SK-N-SH (cell line): ENCODE measurements around the gene SPSB4.

Source experiments
- GABPA ChIP-seq: IDR thresholded peaks from 2 replicates; pipeline ENCODE4 v1.4.0; 2012; ENCODE audit warnings: low read depth, mild to moderate bottlenecking
- NRF1 ChIP-seq: IDR thresholded peaks from 2 replicates; pipeline ENCODE4 v1.6.1; 2012; ENCODE audit warnings: low read depth, mild to moderate bottlenecking, low read length
- RCOR1 ChIP-seq: fragments of 150-350 bp; IDR thresholded peaks from 2 replicates; pipeline ENCODE4 v1.6.1; 2017; ENCODE audit warnings: antibody characterized with exemption, low read length
- TF ChIP-seq, protein P1 (sequence below): fragments of 200-600 bp; sonication (generic); IDR thresholded peaks from 2 replicates; pipeline ENCODE4 v1.6.1; 2017; ENCODE audit warnings: antibody characterized with exemption, mild to moderate bottlenecking, moderate library complexity
- TF ChIP-seq, protein P2 (sequence below): IDR thresholded peaks from 2 replicates; pipeline ENCODE4 v1.6.1; 2012; ENCODE audit warnings: mild to moderate bottlenecking, low read depth, low read length, moderate library complexity
- TF ChIP-seq, protein P3 (sequence below): fragments of 150-350 bp; IDR thresholded peaks from 2 replicates; pipeline ENCODE4 v1.6.1; 2016; ENCODE audit warnings: mild to moderate bottlenecking, low read depth, low read length

DNA sequence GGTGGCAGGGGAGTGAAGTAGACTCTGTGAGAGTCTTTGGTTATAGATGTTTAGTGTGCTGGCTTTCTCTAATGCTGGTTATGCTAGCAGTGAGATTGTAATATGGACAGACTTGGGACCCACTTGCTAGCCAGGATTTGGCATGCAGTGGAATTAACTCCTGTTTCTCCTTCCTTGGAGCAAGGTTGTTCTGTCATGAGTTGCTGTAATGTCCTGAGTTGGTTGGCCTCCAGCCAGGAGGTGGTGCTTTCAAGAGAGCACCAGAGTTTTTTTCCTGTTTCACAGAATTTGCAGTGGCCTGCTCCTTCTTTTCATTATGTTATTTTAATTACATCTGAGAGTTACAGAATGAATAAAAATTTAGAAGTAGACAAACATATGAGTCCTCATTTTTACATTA, 92.4 kb downstream of the SPSB4 start:
- TF ChIP-seq, protein P1, sequence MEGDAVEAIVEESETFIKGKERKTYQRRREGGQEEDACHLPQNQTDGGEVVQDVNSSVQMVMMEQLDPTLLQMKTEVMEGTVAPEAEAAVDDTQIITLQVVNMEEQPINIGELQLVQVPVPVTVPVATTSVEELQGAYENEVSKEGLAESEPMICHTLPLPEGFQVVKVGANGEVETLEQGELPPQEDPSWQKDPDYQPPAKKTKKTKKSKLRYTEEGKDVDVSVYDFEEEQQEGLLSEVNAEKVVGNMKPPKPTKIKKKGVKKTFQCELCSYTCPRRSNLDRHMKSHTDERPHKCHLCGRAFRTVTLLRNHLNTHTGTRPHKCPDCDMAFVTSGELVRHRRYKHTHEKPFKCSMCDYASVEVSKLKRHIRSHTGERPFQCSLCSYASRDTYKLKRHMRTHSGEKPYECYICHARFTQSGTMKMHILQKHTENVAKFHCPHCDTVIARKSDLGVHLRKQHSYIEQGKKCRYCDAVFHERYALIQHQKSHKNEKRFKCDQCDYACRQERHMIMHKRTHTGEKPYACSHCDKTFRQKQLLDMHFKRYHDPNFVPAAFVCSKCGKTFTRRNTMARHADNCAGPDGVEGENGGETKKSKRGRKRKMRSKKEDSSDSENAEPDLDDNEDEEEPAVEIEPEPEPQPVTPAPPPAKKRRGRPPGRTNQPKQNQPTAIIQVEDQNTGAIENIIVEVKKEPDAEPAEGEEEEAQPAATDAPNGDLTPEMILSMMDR: no peak
- TF ChIP-seq RCOR1 (no peak), GABPA (no peak), NRF1 (no peak)
- TF ChIP-seq, protein P2, sequence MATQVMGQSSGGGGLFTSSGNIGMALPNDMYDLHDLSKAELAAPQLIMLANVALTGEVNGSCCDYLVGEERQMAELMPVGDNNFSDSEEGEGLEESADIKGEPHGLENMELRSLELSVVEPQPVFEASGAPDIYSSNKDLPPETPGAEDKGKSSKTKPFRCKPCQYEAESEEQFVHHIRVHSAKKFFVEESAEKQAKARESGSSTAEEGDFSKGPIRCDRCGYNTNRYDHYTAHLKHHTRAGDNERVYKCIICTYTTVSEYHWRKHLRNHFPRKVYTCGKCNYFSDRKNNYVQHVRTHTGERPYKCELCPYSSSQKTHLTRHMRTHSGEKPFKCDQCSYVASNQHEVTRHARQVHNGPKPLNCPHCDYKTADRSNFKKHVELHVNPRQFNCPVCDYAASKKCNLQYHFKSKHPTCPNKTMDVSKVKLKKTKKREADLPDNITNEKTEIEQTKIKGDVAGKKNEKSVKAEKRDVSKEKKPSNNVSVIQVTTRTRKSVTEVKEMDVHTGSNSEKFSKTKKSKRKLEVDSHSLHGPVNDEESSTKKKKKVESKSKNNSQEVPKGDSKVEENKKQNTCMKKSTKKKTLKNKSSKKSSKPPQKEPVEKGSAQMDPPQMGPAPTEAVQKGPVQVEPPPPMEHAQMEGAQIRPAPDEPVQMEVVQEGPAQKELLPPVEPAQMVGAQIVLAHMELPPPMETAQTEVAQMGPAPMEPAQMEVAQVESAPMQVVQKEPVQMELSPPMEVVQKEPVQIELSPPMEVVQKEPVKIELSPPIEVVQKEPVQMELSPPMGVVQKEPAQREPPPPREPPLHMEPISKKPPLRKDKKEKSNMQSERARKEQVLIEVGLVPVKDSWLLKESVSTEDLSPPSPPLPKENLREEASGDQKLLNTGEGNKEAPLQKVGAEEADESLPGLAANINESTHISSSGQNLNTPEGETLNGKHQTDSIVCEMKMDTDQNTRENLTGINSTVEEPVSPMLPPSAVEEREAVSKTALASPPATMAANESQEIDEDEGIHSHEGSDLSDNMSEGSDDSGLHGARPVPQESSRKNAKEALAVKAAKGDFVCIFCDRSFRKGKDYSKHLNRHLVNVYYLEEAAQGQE: no peak
- TF ChIP-seq, protein P3, sequence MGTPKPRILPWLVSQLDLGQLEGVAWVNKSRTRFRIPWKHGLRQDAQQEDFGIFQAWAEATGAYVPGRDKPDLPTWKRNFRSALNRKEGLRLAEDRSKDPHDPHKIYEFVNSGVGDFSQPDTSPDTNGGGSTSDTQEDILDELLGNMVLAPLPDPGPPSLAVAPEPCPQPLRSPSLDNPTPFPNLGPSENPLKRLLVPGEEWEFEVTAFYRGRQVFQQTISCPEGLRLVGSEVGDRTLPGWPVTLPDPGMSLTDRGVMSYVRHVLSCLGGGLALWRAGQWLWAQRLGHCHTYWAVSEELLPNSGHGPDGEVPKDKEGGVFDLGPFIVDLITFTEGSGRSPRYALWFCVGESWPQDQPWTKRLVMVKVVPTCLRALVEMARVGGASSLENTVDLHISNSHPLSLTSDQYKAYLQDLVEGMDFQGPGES: no peak
